Endothelial cell of hepatic sinusoid (primary cell): ENCODE measurements around the gene DNM2.

Source experiments
- in situ Hi-C: cut with HindIII; loops from 2 replicates; pipeline ENCODE4 v1.10.0; 2017; ENCODE audit warnings: low sequenced_read_pairs

The DNM2 gene

DNA sequence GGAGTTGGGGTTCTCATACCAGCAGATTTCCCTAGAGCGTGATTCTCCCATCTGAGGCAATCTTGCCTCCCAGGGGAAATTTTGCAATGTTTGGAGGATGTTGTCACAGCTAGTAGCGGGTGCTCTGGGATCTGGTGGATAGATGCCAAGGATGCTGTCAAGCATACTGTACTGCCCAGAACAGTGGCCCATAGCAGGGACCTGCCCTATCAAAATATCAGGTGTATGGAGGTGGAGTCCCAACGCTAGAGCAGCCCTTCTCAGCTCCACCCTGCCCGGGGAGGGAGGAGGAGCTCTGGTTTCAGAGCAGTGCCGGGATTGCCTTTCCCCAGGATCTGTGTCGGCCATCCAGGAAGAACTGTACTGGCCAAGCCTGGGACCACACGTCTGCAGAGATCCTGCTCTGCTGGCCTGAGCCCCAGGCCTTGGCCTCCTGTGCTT, 27.5 kb upstream of the DNM2 start:
- in situ Hi-C loops = no loop called here

DNA sequence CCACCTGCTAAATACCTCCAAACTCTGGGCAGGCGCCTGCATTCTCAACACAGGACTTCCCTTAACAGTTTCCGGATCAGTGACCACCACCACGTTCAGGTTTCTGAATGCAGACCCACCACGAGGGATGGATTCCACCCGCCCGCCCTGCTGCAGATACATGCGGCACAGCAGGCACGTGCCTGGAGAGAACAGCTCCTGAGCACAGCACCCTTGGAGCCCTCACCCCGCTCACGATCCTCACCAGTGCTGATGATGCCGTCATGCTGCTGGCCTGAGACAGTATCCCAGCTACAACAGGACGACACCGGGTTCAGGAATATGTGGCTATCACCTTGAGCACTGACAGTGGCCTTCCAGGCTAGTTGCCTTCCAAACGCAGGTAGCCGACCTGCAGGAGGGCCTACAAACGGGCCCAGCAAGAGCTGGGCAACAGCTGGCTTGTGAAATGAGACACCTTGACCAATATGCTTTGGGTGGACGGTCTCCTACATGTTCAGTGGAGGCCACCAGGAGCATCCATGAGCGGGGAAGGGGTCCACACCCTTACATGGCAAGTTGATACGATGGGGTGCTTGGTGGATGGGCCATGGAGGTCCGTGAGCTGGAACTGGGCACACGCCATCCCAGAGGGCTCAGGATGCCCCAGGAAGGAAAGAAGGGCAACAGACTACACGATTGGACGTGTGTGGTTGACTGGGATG, 26.5 kb upstream of the DNM2 start:
- in situ Hi-C loops = no loop called here

DNA sequence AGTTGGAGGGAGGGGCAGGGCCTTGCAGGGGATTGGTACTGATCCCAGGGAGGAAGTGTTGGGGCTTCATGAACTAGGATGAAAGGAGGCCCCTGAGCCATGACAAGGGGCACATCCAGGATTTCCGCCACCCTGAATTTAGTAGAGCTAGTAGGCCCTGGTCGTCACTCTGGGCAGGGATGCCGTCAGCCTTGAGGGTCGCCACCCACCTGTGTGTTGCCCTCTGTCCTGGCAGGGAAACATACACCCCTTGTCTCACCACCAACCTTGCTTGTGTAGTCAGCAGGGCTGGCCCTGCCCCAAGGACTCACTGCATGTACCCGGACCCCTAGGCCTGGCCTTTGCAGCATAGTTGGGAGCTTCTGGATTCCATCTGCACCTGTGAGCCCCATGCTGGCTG, 26.0 kb upstream of the DNM2 start:
- in situ Hi-C loops = no loop called here

DNA sequence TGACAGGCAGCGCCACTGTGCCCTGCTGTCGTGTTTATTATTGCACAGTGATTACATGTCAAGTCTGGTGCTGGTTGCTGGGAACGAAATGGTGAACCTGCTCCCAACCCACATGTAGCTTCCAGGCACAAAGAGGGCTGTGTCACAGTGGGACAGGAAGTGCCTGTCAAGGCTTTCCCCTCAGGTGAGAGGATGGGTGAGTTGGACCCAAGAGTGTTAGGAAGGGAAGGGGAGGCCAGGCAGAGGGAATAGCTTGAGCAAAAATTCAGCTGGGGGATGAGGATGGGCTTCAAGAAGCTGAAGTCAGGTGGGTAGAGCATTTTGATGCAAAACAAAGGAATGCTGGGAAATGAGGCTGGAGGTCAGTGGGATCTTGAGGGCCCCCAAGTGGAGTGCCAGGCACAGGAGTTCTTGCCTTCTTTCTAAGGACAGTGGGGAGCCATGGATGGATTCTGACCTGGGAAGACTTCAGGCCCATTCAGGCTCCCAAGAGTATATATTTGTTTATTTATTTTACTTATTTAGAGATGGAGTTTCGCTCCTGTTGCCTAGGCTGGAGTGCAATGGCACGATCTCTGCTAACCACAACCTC, 25.1 kb upstream of the DNM2 start:
- in situ Hi-C loops = no loop called here

DNA sequence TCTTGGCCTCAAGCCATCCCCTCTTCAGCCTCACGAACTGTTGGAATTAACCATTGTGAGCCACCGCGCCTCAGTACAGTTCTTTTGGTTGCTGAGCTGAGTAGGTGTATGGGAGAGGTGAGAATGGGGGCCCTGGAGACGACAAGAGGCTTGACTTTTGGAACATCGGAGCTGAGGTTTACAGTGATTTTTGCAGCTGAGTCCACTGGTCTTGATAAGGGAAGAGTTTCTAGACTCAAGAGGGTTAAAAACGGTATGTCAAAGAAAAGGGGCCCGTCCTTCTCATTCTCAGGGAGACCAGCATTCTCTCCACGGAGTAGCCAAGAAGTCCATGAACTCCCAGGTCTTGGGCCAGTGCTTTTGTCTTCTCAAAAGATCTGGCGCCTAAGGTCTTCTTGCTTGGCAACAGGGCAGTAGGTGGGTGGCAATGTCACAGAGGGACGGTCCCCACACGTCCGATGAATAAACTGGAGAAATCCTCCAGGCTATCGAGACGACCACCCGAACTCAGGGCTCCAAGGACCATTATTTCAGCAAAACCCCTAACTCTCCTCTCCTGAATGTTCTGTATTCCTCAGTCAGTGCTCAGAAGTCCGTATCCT, 23.1 kb upstream of the DNM2 start:
- in situ Hi-C loops = loop anchor here (5.0 kb wide), 1 partner anchor 83 kb away; no protein-coding TSS in a partner anchor

DNA sequence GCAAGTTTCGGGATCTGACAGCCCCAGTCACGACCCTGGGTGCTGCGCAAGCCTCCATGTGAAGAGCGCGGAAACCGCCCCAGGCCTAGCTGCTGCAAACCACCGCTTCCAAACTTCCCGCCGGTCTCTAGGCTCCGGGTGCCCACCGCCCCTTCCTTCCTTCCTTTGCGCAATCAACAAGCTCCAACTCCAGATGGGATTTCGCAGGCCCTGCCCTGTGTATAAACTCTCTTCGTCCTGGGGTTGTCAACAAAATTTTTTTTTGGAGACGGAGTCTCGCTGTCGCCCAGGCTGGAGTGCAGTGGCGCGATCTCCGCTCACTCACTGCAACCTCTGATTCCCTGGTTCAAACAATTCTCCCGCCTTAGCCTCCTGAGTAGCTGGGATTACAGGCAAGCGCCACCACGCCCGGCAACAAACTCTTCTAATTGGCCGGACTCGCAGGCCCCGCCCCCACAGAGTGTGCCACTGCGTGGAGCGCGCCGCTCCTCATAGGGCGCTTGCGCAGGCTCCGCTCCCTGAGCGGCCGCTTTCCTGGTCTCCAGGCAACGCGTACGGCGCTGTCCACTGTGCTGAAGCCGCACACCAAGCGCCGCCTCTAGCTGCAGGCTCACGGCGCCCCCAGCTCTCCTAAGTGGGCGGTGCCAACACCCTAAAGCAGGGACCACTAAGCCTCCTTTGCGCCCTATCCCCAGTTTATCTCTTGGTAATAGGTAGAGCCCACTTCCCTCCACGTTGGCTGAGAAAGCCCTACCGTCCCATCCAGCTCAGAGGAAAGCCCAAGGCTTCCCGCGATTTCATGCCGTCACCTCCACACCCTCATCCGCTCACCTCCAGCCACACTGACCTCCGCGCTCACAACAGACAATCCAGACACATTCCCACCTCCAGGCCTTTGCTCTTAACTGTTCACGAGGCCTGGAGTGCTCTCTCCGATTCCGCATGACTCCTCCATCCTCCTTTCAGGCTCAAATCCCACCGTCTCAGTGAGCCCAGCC, 22.2 kb upstream of the DNM2 start:
- in situ Hi-C loops = loop anchor here (5.0 kb wide), 1 partner anchor 83 kb away; no protein-coding TSS in a partner anchor

DNA sequence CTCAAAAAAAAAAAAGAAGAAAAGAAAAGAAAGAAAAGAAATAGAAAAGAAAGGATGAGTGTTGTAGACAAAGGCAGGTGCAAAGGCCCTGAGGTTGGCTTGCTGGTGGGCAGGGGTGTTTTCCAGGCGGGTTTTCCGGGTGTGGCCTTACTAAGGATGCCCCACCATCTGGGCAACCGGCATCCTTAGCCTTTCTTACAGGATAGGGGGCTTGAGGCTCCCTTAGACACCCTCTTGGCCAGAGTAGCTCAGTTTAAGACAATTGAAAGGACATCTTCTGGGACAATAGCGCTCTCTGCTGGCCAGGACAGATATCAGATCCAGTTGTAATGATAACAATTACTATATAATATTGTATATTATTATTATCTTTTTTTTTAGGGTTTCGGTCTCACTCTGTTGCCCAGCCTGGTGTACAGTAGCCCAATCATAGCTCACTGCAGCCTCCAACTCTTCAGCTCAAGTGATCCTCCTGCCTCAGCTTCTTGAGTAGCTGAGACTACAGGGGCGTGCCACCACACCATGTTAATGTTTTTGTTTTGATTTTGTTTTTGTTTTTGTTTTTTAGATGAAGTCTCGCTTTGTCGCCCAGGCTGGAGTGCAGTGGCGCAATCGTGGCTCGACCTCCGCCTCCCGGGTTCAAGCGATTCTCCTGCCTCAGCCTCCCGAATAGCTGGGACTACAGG, 18.1 kb upstream of the DNM2 start:
- in situ Hi-C loops = loop anchor here (5.0 kb wide), 1 partner anchor 87 kb away; no protein-coding TSS in a partner anchor

DNA sequence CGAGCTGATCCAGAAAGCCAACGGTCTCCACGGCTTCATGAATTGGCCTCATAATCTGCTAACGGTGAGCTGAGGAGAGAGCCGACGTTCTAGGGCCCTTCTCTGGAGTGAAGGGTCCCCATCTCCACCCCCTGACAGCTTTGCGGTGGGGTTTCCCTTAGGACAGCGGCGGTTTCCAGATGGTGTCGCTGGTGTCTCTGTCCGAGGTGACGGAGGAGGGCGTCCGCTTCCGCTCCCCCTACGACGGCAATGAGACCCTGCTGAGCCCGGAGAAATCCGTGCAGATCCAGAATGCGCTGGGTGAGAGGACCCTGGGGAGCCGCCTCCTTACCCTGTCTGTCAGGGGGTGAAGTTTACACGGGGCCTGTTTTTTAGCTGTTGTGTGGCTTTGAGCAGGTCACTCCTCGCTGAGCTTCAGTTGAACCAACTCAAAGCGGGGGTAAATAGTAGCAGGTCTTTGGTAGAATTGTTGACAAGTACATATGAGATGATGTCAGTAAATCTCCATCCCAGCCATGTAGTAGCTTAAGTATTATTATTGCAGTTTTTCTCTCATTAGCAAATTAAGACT, 15.8 kb upstream of the DNM2 start:
- in situ Hi-C loops = no loop called here

DNA sequence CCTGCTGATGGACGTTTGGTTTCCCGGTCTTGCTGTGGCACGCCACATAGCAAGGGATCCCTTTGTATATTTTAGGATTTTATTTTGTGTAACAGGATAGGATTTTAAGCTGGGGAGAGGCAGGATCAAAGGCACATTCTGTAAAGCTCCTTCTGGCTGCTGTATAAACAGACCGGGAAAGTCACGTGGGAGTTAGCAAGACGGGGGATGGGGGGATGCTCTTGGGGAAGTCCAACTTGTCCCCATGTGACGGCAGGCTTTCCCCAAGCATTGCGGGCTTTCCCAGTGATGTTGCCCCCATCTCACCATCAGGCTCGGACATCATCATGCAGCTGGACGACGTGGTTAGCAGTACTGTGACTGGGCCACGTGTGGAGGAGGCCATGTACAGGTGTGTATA, 10.9 kb upstream of the DNM2 start:
- in situ Hi-C loops = no loop called here

DNA sequence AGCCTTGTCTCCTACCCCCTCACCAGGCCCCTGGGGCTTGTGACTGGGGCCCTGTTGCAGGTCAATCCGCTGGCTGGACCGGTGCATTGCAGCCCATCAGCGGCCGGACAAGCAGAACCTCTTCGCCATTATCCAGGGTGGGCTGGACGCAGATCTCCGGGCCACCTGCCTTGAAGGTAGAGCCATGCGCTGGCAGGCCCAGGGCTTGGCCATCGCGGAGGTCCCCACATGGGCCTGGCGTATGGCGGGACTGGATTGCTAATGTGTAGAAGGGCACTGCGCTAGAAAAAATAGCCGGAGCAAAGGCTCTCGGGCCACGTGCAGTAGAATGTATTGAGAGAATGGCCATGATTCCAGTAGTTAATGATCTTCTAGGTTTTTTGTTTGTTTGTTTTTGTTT, 10.4 kb upstream of the DNM2 start:
- in situ Hi-C loops = no loop called here

DNA sequence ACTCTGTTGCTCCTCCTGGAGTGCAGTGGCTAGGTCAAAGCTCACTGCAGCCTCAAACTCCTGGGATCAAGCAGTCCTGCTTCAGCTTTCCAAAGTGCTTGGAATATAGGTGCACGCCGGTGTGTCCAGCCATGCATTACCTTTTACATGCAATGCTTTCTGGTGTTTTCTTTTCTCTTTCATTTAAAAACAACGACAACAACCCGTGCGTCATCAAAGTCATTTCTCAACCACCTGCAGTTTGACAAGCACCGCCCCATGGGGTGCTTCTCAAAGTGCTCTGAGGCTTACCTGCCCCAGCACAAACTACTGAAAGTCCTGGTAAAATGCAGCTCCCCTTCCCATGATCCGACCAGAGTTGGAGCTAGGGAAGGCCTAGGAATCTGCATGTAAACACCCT, 9.6 kb upstream of the DNM2 start:
- in situ Hi-C loops = no loop called here

DNA sequence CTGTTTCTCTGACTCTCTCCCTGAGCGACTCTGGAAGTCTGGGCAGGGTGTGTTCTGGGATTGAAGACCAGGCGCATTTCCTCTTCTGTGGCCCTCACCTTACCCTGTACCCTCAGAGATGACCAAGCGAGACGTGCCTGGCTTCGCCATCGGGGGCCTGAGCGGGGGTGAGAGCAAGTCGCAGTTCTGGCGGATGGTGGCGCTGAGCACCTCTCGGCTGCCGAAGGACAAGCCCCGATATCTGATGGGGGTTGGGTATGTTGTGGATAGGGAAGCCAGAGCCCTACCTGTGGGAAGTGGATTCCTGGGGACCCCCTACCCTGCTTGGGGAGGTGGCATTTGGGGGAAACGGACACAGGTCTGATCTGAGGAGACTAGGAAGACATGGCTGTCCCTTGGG, 5.8 kb upstream of the DNM2 start:
- in situ Hi-C loops = no loop called here

DNA sequence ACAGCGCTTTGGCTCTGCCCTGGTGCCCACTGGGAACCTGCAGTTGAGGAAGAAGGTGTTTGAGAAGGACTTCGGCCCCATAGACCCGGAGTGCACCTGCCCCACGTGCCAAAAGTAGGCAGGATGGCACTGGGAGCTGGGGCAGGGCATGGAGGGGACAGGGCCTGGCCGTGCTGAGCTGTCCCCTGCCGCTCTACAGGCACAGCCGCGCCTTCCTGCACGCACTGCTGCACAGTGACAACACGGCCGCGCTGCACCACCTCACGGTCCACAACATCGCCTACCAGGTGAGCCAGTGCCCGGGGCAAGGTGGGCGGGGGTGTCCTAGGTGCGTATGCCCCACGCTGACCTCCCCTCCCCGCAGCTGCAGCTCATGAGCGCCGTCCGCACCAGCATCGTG, 5.1 kb upstream of the DNM2 start:
- in situ Hi-C loops = no loop called here

DNA sequence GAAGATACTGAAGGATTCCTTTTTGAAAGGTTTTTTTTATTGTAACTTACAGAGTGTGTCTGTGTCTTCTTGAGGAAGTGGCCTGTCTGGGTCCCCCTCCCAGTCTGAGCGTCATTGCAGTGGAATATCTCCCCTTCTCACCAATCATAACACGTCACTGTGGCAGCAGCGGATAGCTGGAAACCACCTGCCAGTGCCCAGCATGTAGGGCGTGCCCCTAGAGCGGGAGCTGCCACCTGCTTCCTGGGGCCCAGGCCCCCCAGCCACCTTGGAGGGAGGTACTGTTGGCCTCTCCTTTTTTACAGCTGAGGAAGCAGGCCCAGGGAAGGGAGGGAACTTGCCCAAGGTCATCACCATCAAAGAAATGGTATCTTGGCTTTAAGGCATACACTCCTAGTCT, 4.6 kb upstream of the DNM2 start:
- in situ Hi-C loops = no loop called here

DNA sequence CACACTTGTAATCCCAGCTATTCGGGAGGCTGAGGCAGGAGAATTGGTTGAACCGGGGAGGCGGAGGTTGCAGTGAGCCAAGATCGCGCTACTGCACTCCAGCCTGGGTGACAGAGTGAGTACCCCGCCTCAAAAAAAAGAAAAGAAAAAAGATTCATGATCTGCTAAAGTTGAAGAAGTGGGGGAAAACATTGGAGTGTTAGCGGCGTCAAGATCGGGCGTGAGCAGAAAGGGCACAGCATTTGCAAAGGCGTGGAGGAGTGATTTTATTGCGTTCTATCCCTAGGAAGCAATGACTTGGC, 874 bp upstream of the DNM2 start:
- in situ Hi-C loops = no loop called here

DNA sequence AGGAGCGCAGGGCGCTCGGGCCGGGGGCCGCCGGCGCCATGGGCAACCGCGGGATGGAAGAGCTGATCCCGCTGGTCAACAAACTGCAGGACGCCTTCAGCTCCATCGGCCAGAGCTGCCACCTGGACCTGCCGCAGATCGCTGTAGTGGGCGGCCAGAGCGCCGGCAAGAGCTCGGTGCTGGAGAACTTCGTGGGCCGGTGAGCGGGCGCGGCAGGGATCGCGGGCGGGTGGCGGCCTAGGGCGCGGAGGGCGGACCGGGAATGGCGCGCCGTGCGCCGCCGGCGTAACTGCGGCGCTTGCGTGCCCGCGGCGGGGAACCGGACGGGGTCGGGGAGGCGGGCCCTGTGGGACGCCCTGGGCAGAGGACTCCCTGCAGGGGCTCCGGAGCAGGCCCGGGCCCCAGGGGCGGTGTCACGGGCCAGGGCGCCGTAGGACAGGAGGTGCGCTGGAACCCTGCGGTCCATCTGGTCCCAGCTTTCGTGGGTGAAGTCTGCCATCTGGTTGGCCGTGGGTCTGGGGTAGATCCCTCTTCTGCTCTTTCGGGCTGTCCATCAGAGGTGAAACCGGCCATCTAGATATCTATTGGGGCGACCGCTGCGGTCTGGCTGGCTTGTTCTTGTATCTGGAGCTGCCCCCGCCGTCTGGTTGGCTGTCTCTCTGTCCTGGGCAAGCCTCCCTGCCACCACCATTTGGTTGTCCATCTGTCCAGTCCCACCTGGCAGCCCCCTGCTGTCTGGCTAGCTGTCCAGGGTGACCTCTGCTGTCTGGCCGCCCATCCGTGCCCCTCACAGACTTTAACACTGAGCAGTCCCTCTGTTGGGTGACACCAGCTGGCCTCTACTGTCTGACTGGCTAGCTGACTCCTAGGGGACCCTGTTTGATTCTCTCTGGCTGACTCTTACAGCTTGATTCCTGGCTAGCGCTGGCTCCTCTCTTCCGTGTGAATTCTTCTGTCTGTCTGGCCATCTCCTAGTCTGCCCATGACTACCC, 622 bp downstream of the DNM2 start:
- in situ Hi-C loops = no loop called here

DNA sequence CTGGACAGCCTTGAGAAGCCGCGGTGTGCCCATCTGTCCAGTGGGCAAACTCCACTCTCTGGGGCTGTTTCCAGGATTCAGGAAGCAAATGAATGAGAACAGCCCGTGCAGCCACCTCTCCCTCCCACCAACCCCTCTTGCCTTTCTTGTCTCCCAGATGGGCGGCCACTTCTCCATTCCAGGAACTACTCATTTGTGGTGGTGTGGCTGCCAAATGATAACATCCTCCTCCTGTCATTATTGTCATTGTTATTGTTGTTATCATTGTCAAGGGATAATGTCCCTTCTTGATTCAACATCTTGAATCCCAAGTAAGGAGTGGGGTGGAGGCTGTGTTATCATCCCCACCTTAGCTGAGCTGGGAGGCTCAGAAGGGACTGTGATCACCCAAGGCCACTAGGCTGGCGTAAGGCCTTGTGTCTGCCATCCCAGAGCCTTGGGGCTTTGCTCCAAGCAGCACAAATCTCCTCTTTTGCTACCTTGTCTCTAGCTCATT, 1.6 kb downstream of the DNM2 start:
- in situ Hi-C loops = no loop called here

DNA sequence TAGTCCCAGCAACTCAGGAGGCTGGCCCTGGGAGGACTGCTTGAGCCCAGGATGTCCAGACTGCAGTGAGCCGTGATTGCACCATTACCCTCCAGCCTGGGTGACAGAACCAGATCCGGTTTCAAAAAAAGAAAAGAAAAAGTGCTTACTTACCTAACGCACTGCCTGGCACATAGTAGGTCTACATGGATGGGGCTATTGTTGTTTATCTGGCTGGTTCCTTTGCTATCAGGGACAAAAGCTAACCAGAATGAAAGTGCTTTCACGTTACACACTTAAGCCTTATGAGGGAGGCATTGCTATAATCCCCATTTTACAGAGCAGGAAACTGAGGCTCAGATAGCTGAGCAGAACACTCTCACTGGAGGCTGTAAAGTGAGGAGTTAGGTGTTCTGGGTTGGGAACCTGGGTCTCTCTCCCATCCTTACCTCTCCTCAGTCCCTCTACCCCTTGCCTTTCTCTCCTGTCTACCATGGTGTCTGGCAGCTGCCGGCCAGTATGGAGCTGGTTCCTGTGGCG, 2.8 kb downstream of the DNM2 start:
- in situ Hi-C loops = no loop called here

DNA sequence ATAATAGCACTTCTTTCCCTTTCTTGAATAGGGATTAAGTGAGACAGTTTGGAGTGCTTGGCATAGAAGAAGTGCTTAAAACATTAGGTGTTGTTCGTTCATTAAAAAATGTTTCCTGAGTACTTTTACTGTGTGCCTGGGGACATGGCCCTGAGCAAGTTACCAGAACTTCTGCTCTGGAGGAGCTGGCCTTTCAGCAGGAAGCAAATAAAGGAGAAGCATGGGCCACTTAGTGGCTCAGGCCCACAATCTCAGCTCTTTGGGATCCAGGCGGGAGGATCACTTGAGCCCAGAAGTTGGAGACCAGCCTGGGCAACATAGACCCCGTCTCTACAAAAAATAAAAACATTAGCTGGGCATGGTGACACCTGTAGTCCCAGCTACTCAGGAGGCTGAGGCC, 5.7 kb downstream of the DNM2 start:
- in situ Hi-C loops = no loop called here
